ENCODE results near the gene TBXT.

GRCh38 chr6:166204852-166205650, 37.4 kb upstream of the TBXT start:
- no peak for TF ChIP-seq CTCF (IDR thresholded peaks at IDR 0.05)
- no peak for TF ChIP-seq POLR2A (IDR thresholded peaks at IDR 0.05)
- no peak for TF ChIP-seq POLR2AphosphoS5 (IDR thresholded peaks at IDR 0.05)

Data from stomach (tissue), 4 donors.